ENCODE data around the gene KCNT2. TPM values are rescaled to one million over a fixed set of nuclear protein-coding genes. Genes with fewer than 3 reads are reported as not detected.

The KCNT2 gene
- total RNA-seq, 1 experiment from 2014 or later = not detected

DNA sequence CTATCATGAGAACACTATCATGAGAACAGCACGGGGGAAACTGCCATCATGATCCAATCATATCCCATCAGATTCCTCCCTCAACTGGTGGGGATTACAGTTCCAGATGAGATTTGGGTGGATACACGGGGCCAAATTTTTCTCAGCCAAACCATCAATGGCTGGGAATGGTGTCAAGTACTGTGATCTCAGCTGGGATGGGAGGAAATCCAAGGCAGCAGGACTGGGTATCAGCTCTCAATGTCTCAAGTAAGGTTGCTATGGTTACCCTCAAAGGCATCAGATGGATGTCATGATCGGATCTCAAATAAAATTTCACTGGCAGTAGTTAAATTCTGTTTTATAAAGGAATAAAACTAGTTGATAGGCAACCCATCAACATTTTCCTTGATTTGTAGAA lies 399.0 kb downstream of the KCNT2 start:
- Histone ChIP-seq H3K27me3 (ENCODE audit: insufficient read depth, low read length) (no peaks in the 10 kb centered on the region), H3K9me2 (ENCODE audit: insufficient read depth) (no peaks in the 10 kb centered on the region), H3K36me3 (ENCODE audit: control insufficient read depth in 1 of 2, insufficient read depth in 2 of 2, low read length in 2 of 2) (no peaks in the 10 kb centered on the region), H2AFZ (ENCODE audit: low read depth, low read length, poor library complexity, severe bottlenecking) (no peak overlapping the region), H3K4me1 (ENCODE audit: control insufficient read depth in 1 of 2, insufficient read depth in 2 of 2, low read length in 2 of 2) (no peaks in the 10 kb centered on the region), H3K9ac (ENCODE audit: low read length) (no peak overlapping the region), H3K4me3 (replicated peaks in 1 of 2; ENCODE audit: low read depth in 1 of 2, low read length in 2 of 2) (no peak overlapping the region), H4K20me1 (ENCODE audit: insufficient read depth) (no peaks in the 10 kb centered on the region), H3K27ac (ENCODE audit: low read depth, low read length) (no peak overlapping the region), H3K4me2 (ENCODE audit: low read length) (no peak overlapping the region), H3K79me2 (ENCODE audit: insufficient read depth, low read length) (no peaks in the 10 kb centered on the region), H3K9me3 (ENCODE audit: control insufficient read depth in 1 of 2, insufficient read depth in 1 of 2, low read depth in 1 of 2, low read length in 2 of 2) (no peaks in the 10 kb centered on the region)
- TF ChIP-seq, protein P1, sequence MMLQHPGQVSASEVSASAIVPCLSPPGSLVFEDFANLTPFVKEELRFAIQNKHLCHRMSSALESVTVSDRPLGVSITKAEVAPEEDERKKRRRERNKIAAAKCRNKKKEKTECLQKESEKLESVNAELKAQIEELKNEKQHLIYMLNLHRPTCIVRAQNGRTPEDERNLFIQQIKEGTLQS (IDR thresholded peaks at IDR 0.05) = no peak
- no peak for TF ChIP-seq JUND (IDR thresholded peaks at IDR 0.05)
- ATAC-seq (no peak), DNase-seq (ENCODE audit: low read depth, low spot score) (no peak)
- RAD21 ChIA-PET (ENCODE audit: low non-redundant PET in 1 of 2, low total read pairs in 2 of 2, uncharacterized antibody in 2 of 2, unreplicated experiment in 2 of 2) = no interaction called here
- intact Hi-C loops (cut with micrococcal nuclease) = no loop called here
- POLR2A ChIA-PET = no interaction called here
- no TSS peak for BruUV-seq (replicated peaks)
- CTCF ChIA-PET = no interaction called here

DNA sequence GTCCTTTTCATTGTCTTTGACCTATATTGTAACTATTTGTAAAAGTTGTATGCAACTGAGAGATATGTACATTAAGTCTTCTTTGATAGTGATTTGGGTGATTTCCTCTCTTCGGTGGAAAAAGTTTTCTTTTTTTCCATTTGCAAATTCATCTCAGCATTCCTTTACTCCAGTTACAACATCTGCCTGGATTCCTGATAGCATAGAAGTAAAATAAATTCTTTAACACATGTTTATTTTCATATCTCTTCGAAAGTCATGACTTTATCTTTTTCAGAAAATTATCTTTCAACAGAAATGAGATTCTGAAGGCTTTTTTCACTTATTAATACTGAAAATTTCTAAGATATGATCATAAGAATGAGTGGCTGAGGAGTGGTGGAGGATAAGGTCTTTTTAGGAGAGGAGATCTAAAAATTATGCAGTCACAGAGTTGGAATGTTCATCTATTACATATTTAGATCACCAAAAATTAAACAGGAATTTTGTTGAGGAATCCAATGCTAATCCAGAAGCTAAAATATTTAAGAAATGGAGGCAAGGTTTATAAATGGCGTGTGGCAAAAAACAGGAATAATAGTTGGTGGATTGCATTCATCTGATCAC lies 400.5 kb downstream of the KCNT2 start:
- H3K27me3 ChIP-seq (ENCODE audit: insufficient read depth, low read length) = no peaks in the 10 kb centered on the region
- no peaks in the 10 kb centered on the region for H3K79me2 ChIP-seq (ENCODE audit: insufficient read depth, low read length)
- no peak overlapping the region for H3K4me2 ChIP-seq (ENCODE audit: low read length)
- no TSS peak for BruUV-seq (replicated peaks)
- no peak for DNase-seq (ENCODE audit: low read depth, low spot score)
- TF ChIP-seq CBX3 (IDR thresholded peaks at IDR 0.05; ENCODE audit: low read depth) = no peak
- TF ChIP-seq YY1 (IDR thresholded peaks at IDR 0.05; ENCODE audit: extremely low read depth, insufficient replicate concordance, low read depth, low read length) = no peak
- no peak for TF ChIP-seq POLR2AphosphoS5 (IDR thresholded peaks at IDR 0.05; ENCODE audit: low read depth, low read length)
- H3K9ac ChIP-seq (ENCODE audit: low read length) = no peak overlapping the region
- H4K20me1 ChIP-seq (ENCODE audit: insufficient read depth) = no peaks in the 10 kb centered on the region
- H3K4me1 ChIP-seq (ENCODE audit: control insufficient read depth in 1 of 2, insufficient read depth in 2 of 2, low read length in 2 of 2) = no peaks in the 10 kb centered on the region
- intact Hi-C loops (cut with micrococcal nuclease) = no loop called here
- H3K27ac ChIP-seq (ENCODE audit: low read depth, low read length) = no peak overlapping the region
- no peak for ATAC-seq
- H3K4me3 ChIP-seq (replicated peaks in 1 of 2; ENCODE audit: low read depth in 1 of 2, low read length in 2 of 2) = no peak overlapping the region
- no peaks in the 10 kb centered on the region for H3K36me3 ChIP-seq (ENCODE audit: control insufficient read depth in 1 of 2, insufficient read depth in 2 of 2, low read length in 2 of 2)
- no peaks in the 10 kb centered on the region for H3K9me3 ChIP-seq (ENCODE audit: control insufficient read depth in 1 of 2, insufficient read depth in 1 of 2, low read depth in 1 of 2, low read length in 2 of 2)
- POLR2A ChIA-PET = no interaction called here
- CTCF ChIA-PET = no interaction called here
- H2AFZ ChIP-seq (ENCODE audit: low read depth, low read length, poor library complexity, severe bottlenecking) = no peak overlapping the region
- RAD21 ChIA-PET (ENCODE audit: low non-redundant PET in 1 of 2, low total read pairs in 2 of 2, uncharacterized antibody in 2 of 2, unreplicated experiment in 2 of 2) = no interaction called here
- no peaks in the 10 kb centered on the region for H3K9me2 ChIP-seq (ENCODE audit: insufficient read depth)

Measured in HCT116 (cell line).